Raji (cell line): ENCODE measurements around the gene MAGEF1.

Source experiments
- POLR2A ChIP-seq: IDR thresholded peaks from 2 replicates; pipeline ENCODE4 v1.6.1; 2011; ENCODE audit warnings: low read depth, low read length, control low read depth; ENCODE audit not compliant: insufficient read depth

Gene MAGEF1

DNA sequence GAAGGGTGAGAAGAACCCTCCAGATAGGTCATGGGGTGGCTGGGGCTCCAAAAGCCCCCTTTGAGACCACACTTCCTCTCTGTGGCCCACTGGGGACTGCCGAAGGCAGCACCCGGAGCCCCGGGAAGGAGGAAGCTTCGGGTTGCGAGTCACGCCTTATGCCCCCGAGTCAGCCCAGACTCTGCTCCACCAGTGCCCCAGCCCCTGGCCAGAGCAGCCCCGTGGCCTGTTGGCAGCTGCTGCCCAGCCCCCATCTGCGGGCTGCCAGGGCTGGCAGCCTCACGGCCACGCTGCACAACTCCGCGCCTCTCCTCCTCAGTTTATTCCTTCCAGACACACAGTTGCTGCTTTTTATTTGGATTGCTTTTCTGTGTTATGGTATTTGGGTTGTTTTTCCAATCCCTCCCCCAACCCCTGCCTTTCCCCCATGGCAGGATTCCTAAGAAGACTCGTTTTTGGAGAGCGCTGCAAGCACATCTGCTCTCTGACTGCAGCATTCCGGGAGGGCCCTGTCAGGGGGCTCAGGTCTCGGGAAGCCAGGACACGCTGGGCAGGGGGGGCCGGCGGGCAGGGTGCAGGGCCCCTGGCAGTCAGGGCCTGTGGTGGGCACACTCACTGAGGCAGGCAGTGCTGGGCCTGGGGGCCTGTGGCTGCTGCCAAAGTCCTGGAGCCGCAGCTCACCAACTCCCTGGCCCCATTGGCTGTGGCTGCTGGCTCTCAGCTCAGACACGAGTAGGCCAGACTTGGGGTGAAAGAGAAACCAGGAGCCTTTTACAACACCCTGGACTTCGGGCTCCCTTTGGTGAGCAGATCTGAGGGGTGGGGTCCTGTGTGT is 20.2 kb downstream of the MAGEF1 start:
- TF ChIP-seq POLR2A: no peak

DNA sequence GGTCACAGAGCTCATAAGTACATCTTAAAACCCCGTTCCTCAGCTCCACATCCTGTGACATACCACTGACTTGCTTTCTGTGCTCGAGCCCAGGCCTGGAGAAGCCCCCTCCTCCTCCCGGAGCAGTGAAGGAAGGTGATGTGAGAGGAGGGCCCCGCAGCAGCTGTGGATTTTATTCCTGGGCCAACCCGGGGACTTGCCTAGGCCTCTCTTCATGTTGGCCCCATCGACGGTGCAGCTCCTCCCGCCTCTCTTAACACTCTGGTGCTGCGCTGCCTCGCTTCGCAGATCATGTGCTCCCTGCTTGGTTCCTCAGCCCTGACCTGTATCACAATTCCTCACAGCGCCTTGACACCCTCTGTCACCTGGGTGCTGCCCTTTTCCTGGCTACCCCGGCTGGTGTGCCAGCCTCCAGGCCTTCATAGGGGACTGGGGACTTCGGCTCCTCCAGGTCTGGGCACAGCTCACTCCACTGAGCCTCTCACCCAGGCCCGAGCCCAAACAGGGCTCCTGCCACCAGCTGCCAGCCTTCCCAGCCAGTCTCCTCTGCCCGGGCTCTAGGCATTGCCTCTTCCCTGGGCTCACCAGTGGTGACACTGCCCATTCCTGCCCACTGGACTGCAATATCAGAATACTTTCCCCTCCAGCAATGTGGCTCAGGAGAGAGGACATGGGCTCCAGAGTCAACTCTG is 21.5 kb downstream of the MAGEF1 start:
- no peak for TF ChIP-seq POLR2A

DNA sequence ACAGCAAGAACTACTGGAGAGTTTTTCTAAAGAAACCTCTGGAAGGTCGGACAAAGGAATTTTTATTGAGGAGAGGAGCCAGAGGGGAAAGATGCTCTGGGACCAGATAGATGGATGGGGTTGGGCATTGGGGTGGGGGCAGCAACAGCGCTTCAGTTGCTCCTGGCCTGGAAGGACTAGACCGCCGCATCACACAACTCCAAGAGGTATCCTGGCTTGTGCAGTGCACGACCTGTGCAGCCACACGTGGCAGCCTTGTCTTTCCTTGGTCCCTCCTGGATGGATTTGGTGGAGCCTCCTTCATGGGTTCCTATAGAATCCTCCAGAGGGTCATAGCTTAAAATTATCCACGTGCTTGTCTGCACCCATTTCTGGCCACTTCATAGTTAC is 23.0 kb downstream of the MAGEF1 start:
- TF ChIP-seq POLR2A: no peak

DNA sequence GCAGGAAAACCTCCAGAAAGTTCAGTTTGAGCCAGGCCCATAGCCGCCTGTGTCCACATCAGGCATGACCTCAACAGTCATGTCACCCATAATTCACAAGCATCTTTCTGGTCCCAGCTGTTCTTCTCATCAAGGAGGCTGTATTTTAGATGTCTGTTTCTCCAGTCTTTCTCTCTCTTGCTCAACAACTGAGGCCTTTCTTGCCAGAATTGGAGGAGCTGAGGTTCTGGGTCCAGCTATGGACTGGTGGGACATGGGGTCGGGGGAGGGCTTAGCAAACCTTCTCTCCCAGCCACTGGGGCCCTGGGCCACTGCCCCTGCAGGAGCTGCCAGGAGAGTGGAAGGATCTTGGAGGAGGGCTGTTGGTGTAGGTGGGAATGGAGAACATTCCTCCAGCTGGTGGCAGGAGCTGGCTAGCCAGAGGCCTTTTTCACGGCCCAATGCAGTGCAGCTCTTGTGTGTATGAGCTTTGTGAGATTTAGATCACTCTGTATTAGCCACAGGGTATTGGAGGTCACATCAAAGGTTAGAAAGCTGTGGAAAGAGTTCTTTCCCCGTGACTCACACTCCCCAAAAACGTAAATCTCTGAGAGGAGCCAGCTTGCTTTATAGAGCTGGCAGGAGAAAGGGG is 23.5 kb downstream of the MAGEF1 start:
- no peak for TF ChIP-seq POLR2A

DNA sequence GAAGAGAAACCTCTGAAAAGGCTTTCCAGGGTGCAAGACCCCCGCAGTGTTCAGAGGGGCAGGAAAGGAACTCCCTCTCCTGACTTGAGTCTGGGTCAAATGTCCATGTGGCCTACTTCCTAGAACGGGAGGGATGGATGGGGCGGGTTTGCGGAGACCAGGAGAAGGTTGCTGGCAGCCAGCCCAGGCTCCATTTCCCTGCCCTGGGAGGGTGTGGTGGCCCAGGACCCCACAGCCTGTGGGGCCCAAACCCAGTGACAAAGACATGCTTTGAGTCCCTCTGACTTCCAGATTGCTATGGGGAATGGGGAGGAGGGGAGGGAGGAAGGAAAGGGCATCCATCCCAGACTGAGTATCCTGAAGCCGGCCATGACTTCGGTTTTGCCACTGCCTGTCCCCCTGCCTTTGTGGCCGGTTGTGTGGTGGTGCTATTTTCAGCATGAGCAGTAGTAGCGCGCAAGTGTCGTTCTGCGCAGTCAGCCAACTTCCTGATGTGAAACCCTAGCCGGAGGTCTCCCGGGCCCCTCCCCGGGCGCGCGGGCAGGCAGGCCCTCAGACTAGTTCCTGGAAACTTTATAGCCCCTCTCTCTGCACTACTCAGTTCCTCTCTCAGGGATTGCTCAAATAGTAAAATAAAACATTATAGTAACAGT is 24.4 kb downstream of the MAGEF1 start:
- no peak for TF ChIP-seq POLR2A

DNA sequence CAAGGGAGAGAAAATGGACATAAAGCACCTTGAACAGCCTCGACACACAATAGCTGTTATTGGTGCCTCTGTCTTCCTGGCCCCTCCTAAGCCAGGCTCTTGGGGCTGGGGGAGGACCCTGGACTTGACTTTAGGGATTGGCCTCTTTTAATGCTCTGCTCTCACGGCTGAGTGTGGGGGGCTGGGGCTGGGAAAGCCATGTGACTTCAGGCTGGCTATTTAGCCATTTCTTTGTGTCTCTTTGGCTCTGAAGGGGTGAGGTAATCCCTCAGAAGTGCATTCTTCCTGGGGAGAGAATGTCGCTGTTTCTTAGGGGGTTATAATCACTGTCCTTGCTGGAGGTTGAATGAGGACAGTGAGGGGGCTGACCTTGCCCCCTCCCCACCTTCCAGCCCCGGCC is 26.2 kb downstream of the MAGEF1 start:
- no peak for TF ChIP-seq POLR2A

DNA sequence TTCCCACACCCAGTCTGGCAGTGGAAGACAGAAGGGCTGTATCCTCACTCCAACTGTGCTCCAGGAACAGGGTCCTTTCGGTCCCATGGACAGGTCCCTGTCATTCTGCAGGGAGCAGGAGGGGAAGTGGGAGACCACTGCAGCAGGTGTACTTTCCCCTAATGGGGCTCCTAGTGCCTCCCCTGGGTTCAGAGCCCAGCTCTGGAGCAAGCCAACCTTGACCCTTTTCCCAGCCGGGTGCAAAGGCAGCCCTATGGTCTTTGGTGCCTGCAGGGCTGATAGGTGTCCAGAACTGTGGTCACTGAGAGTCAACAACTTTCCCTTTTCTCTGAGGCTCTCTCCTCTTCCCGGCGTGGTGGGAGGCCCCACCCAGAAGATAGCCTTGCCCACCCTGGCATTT is 26.8 kb downstream of the MAGEF1 start:
- TF ChIP-seq POLR2A: no peak

DNA sequence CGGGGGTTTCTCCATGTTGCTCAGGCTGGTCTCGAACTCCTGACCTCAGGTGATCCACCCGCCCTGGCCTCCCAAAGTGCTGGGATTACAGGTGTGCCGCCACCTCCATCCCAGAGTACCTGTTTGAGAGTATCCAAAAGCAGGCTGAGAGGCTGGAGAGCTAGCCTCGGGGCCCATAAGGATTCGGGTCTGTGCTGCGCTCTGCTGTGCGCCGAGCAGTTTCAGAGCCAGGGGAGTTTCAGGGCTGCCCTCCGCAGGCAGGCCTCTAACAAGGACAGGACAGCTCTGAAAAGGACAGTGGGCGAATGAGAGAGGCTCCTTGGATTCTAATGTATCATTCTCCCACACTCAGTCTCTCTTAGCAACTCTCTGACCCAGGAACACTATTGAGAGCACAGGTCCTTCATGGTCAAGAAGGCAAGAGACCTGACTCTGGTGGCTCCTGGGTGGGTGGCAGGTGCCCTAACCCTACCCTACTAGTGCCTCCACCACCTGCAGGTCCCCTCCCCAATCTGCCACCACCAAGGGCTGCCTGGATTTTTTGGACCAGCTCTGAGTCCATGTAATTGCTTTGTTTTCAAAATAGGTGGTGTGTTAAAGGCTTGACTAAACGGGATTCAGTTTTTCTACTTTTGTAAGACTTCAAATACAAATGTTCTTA is 27.8 kb downstream of the MAGEF1 start:
- no peak for TF ChIP-seq POLR2A

DNA sequence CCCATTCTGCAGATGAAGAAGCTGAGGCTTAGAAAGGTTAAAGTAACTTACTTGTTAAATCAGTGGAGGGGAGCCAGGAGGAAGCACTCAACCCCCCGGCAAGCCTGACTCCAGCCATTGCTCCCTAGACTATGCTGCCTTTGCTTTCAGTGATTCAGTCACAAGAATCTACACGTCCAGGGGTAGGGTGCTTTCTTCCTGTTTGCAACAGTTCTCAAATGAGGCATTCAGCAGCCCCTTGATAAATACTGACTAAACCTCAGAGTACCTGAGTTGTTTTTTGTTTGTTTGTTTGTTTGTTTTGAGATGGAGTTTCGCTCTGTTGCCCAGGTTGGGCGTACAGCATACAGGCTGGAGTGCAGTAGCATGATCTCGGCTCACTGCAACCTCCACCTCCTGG is 28.6 kb downstream of the MAGEF1 start:
- TF ChIP-seq POLR2A: no peak

DNA sequence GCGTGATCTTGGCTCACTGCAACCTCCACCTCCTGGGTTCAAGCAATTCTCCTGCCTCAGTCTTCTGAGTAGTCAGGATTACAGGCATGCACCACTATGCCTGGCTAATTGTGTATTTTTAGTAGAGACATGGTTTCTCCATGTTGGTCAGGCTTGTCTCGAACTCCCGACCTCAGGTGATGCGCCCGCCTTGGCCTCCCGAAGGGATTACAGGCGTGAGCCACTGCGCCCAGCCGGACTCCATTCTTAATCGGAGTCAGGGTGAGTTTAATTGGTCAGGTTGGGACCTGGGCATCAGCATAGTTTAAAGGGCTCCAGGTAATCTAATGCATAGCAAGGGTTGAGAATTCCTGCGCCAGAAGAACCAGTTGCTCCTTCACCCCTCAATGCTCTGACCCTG is 29.2 kb downstream of the MAGEF1 start:
- TF ChIP-seq POLR2A: no peak

DNA sequence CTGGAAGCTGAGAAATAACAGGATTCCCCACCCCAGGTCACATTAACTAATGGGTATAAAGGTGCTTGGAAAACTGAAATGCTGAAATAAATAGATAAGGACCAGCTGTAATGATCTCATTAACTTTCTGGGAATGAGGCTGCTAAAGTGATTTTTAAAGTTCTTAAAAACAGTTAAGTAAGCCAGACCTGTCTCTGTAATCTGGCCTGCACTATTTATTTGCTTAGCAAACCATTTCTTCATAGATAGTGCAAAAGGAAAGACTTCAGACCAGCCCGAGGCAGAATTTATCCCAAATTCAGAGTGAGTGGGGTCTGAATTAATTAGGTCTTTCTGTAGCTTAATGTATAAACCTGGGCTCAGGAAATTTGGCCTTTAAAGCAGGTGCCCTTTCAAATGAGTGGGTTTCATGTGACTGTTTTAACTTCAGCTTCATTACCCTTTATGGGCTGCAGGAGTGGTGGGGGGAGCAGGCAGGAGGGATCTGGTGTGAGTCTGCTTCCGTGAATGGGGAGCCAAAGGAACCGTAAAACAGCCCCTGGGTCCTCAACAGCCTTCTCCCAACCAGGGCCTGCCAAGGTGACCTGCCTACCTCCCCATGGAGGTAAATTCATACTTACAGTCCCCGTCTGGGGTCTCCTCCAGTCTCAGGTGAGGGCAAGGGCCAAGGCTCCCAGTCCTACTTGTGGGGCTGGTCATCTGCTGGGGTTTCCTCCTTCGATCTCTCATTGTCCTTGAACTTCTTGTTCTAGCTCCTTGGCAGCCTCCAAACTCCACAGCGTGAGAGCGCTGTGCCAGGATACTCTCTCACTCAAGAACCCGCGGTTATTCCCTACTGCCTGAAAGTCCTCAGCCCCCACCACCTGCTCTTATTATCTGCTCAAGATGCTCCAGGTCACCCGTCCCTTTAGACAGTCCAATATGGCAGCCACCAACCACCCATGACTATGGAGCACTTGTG is 31.2 kb downstream of the MAGEF1 start:
- TF ChIP-seq POLR2A: no peak

DNA sequence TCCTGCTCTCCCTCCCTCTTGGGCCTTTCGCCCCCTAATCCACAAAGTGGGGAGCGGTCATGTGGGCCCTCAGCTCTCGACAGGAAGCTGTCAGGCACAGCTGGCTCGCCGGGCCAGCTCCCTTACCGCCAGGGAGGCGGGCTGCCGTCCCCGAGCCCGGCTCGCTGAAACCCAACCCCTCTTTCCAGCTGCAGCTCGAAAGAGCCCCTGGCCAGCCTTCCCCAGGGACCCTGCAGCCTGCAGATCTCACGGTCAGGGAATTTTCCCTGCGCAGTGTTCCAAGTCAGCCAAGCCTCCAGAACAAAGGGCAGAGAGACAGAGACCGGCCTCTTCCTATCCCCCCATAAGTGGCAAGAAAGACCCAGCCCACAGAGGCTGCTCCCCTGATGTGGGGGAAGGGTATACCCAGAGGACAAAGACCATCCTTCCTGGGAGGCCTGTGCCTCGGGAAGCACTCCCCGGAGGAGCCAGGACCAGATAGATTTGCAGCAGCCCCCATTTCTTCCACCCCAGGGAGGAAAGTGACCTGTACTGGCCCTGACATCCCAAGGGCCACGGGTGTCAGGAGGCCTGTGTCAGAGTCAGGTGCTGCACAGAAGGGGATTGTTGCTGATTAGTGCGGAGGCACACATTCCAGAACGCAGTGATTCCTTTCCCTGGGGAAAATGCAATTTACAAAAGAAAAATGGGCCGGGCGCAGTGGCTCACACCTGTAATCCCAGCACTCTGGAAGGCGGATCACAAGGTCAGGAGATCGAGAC is 32.6 kb downstream of the MAGEF1 start:
- TF ChIP-seq POLR2A: no peak
